ENCODE results near the gene SYNE4. TPM values are rescaled to one million over a fixed set of nuclear protein-coding genes. Genes with fewer than 3 reads are reported as not detected.
"Not testable (repeated sequence)": the region's sequence is repeated elsewhere in the genome, so short reads cannot be mapped to it uniquely, and the experiment has no call there.

Gene SYNE4
- total RNA-seq, 1 donor from 2014 or later = 2.0 TPM

DNA sequence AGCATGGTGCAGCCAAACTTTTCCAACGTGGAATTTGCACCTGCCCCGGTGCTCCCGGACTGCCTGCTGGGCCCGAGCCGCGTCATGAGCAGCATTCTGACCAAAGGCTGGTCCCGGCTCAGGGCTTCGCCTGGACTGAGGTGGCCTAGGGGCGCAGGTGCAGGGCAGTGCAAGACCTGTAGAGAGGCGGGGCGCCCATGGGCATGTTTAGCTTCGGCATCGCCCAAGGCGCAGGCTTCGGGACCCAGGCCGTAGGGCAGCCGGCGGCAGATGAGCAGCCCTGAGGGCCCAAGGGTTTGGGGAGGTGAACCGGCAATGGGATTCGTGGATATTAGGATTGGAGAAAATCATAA lies 48.7 kb downstream of the SYNE4 start:
- TF ChIP-seq, protein P1, sequence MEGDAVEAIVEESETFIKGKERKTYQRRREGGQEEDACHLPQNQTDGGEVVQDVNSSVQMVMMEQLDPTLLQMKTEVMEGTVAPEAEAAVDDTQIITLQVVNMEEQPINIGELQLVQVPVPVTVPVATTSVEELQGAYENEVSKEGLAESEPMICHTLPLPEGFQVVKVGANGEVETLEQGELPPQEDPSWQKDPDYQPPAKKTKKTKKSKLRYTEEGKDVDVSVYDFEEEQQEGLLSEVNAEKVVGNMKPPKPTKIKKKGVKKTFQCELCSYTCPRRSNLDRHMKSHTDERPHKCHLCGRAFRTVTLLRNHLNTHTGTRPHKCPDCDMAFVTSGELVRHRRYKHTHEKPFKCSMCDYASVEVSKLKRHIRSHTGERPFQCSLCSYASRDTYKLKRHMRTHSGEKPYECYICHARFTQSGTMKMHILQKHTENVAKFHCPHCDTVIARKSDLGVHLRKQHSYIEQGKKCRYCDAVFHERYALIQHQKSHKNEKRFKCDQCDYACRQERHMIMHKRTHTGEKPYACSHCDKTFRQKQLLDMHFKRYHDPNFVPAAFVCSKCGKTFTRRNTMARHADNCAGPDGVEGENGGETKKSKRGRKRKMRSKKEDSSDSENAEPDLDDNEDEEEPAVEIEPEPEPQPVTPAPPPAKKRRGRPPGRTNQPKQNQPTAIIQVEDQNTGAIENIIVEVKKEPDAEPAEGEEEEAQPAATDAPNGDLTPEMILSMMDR (IDR thresholded peaks at IDR 0.05; ENCODE audit: partially characterized antibody, unreplicated experiment) = no peak
- no peak overlapping the region for H3K27ac Mint-ChIP-seq (ENCODE audit: unreplicated experiment)
- no peaks in the 10 kb centered on the region for H3K4me1 Mint-ChIP-seq (ENCODE audit: low read depth, unreplicated experiment)
- H3K36me3 Mint-ChIP-seq (ENCODE audit: unreplicated experiment) = peaks cover 4% of the 10 kb centered on the region
- H3K27me3 Mint-ChIP-seq (ENCODE audit: unreplicated experiment) = peaks cover 14% of the 10 kb centered on the region
- no peak for DNase-seq
- no peak overlapping the region for H3K4me3 Mint-ChIP-seq (ENCODE audit: unreplicated experiment)
- peaks cover 2% of the 10 kb centered on the region for H3K9me3 Mint-ChIP-seq (ENCODE audit: unreplicated experiment)

DNA sequence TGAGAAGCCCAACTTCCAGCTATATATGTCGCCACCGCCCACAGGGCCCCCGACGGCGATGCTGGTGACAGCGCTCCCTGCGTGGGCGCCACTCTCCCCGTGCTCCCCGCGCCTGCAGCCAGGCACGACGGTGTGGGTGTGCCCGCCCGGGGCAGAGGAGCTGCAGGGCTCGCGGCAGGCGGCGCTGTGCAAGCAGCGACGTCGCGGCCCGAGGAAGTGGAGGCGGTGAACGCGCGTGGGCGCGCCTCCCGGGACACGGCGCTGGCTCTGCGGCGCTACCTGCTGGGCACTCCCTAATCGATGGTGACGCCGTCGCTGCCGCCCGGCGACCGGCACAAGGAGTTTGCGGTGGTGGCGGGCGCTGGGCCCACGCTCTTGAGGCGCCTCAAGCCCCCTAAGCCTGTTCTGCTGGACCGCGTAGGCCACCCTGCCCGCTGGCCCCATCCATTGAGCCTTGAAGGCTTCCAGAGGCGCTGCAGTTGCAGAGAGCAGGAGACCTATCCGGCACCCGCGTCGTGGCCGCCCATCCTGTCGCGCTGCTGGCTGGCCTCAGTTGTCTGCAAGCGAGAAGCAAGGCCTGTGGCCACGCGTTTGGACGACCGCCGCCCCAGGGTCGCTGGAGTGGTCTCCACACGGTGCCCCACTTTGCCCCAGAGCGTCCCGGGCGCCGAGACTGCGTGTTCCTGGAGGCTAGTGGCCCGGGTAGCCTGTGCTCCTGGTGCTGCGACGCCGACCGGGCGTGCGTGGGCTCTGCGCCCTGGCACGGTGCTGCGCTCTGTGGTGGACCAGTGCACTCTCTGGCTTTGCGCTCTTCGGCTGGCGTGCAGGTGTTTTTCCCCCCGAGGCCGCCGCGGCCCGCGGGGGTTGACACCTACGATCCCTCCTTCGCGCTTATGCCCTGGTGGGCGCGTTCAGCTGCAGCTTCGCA lies 49.3 kb downstream of the SYNE4 start:
- Mint-ChIP-seq H3K4me3 (ENCODE audit: unreplicated experiment) (no peak overlapping the region), H3K27ac (ENCODE audit: unreplicated experiment) (no peak overlapping the region), H3K36me3 (ENCODE audit: unreplicated experiment) (peaks cover 4% of the 10 kb centered on the region), H3K9me3 (ENCODE audit: unreplicated experiment) (peaks cover 2% of the 10 kb centered on the region), H3K4me1 (ENCODE audit: low read depth, unreplicated experiment) (no peaks in the 10 kb centered on the region), H3K27me3 (ENCODE audit: unreplicated experiment) (peaks cover 14% of the 10 kb centered on the region)
- peak; percentile 40 for DNase-seq
- TF ChIP-seq, protein P1 (IDR thresholded peaks at IDR 0.05; ENCODE audit: partially characterized antibody, unreplicated experiment) = peak; percentile 17

DNA sequence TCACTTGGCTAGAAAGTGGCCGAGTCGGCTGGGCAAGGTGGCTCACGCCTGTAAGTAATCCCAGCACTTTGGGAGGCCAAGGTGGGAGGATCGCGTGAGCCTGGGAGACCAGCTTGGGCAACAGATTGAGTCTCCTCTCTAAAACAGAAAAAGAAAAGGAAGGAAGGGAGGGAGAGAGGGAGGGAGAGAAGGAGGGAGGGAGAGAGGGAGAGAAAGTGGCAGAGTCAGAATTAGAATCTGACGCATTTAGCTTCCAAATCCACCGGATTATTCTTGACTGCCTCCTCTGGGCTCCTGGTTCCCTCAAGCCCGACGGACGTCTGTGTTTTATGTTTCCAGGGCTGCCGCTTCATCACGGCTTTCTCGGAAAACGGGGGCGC lies 50.0 kb downstream of the SYNE4 start:
- TF ChIP-seq, protein P1 (IDR thresholded peaks at IDR 0.05; ENCODE audit: partially characterized antibody, unreplicated experiment) = no peak
- no peak for DNase-seq
- Mint-ChIP-seq H3K36me3 (ENCODE audit: unreplicated experiment) (peaks cover 4% of the 10 kb centered on the region), H3K9me3 (ENCODE audit: unreplicated experiment) (peaks cover 2% of the 10 kb centered on the region), H3K4me1 (ENCODE audit: low read depth, unreplicated experiment) (no peaks in the 10 kb centered on the region), H3K27me3 (ENCODE audit: unreplicated experiment) (peaks cover 14% of the 10 kb centered on the region), H3K27ac (ENCODE audit: unreplicated experiment) (no peak overlapping the region), H3K4me3 (ENCODE audit: unreplicated experiment) (peak overlapping the region; percentile 42)

DNA sequence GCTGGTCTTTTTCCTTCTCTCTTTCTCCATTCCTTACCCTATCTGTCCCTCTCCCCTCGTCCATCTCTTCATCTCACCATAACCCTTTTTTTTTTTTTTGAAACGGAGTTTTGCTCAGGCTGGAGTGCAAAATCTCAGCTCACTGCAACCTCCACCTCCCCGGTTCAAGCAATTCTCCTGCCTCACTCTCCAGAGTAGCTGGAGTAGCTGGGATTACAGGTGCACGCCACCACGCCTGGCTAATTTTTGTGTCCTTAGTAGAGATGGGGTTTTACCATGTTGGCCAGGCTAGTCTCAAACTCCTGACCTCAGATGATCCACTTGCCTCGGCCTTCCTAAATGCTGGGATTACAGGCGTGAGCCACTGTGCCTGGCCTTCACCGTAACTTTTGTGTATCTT lies 51.2 kb downstream of the SYNE4 start:
- not testable (repeated sequence) for H3K27ac Mint-ChIP-seq (ENCODE audit: unreplicated experiment); H3K9me3 Mint-ChIP-seq (ENCODE audit: unreplicated experiment); DNase-seq; H3K36me3 Mint-ChIP-seq (ENCODE audit: unreplicated experiment); H3K4me3 Mint-ChIP-seq (ENCODE audit: unreplicated experiment); H3K4me1 Mint-ChIP-seq (ENCODE audit: low read depth, unreplicated experiment)
- H3K27me3 Mint-ChIP-seq (ENCODE audit: unreplicated experiment) = peaks cover 14% of the 10 kb centered on the region

DNA sequence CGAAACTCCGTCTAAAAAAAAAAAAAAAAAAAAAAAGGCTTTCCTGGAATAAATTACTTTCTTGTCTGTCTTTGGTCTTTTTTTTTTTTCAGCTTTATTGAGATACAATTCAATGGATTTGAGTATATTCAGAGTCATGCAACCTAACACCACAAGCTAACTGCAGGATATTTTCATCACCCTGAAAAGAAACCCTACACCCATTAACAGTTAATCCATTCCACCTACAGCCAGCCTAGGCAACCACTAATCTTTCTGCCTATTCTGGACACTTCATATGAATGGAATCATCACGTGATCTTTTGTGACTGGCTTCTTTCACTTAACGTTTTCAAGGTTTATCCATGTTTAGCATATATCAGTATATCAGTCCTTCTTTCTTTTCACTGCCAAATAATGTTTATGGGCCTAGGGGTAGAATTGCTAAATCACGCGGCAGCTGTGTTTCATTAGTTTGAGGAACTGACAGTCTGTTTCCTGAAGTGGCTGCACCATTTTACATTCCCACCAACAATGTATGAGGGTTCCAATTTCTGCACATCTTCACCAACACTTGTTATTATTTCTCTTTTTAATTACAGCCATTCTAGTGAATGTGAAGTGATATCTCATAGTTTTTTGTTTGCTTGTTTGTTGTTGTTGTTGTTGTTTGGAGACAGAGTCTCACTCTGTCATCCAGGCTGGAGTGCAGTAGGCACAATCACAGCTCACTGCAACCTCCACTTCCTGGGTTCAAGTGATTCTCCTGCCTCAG lies 52.6 kb downstream of the SYNE4 start:
- Mint-ChIP-seq H3K36me3 (ENCODE audit: unreplicated experiment) (peaks cover 5% of the 10 kb centered on the region), H3K27me3 (ENCODE audit: unreplicated experiment) (peaks cover 14% of the 10 kb centered on the region), H3K4me3 (ENCODE audit: unreplicated experiment) (no peak overlapping the region), H3K27ac (ENCODE audit: unreplicated experiment) (no peak overlapping the region), H3K4me1 (ENCODE audit: low read depth, unreplicated experiment) (no peaks in the 10 kb centered on the region), H3K9me3 (ENCODE audit: unreplicated experiment) (peaks cover 2% of the 10 kb centered on the region)
- DNase-seq = no peak
- TF ChIP-seq, protein P1 (IDR thresholded peaks at IDR 0.05; ENCODE audit: partially characterized antibody, unreplicated experiment) = no peak

Other genes starting within 250 kb of the SYNE4 start
- 180 TPM for gene ARHGAP33, start 233.2 kb downstream of the SYNE4 start, total RNA-seq (ENCODE audit: unreplicated experiment)
- 0.64 TPM for gene PRODH2, start 196.0 kb downstream of the SYNE4 start, total RNA-seq (ENCODE audit: unreplicated experiment)
- 4.7 TPM for gene NPHS1, start 156.3 kb downstream of the SYNE4 start, total RNA-seq (ENCODE audit: unreplicated experiment)
- gene KIRREL2, start 151.9 kb downstream of the SYNE4 start, total RNA-seq (ENCODE audit: unreplicated experiment) = 47.1 TPM
- 618 TPM for gene APLP1, start 140.2 kb downstream of the SYNE4 start, total RNA-seq (ENCODE audit: unreplicated experiment)
- 7.6 TPM for gene NFKBID, start 108.3 kb downstream of the SYNE4 start, total RNA-seq (ENCODE audit: unreplicated experiment)
- not detected for gene HCST, start 106.3 kb downstream of the SYNE4 start, total RNA-seq (ENCODE audit: unreplicated experiment)
- gene TYROBP, start 100.5 kb downstream of the SYNE4 start, total RNA-seq (ENCODE audit: unreplicated experiment) = not detected
- 40.6 TPM for gene LRFN3, start 72.4 kb downstream of the SYNE4 start, total RNA-seq (ENCODE audit: unreplicated experiment)
- gene SDHAF1, start 13.6 kb downstream of the SYNE4 start, total RNA-seq (ENCODE audit: unreplicated experiment) = 17.7 TPM
- 29.5 TPM for gene ALKBH6, start 5.4 kb upstream of the SYNE4 start, total RNA-seq (ENCODE audit: unreplicated experiment)
- 146 TPM for gene CLIP3, start 24.1 kb upstream of the SYNE4 start, total RNA-seq (ENCODE audit: unreplicated experiment)
- 10.1 TPM for gene THAP8, start 45.5 kb upstream of the SYNE4 start, total RNA-seq (ENCODE audit: unreplicated experiment)
- 5.5 TPM for gene WDR62, start 46.1 kb upstream of the SYNE4 start, total RNA-seq (ENCODE audit: unreplicated experiment)
- not detected for gene OVOL3, start 102.3 kb upstream of the SYNE4 start, total RNA-seq (ENCODE audit: unreplicated experiment)
- gene POLR2I, start 106.1 kb upstream of the SYNE4 start, total RNA-seq (ENCODE audit: unreplicated experiment) = 79.2 TPM
- 337 TPM for gene TBCB, start 106.7 kb upstream of the SYNE4 start, total RNA-seq (ENCODE audit: unreplicated experiment)
- gene CAPNS1, start 131.3 kb upstream of the SYNE4 start, total RNA-seq (ENCODE audit: unreplicated experiment) = 478 TPM
- gene COX7A1, start 143.6 kb upstream of the SYNE4 start, total RNA-seq (ENCODE audit: unreplicated experiment) = 62.3 TPM
- 5.6 TPM for gene ZNF565, start 205.9 kb upstream of the SYNE4 start, total RNA-seq (ENCODE audit: unreplicated experiment)
- gene ZNF146, start 206.3 kb upstream of the SYNE4 start, total RNA-seq (ENCODE audit: unreplicated experiment) = 59.6 TPM

All from glutamatergic neuron (in vitro differentiated cells).